Parathyroid adenoma (tissue), 2 donors: Measurements from ENCODE around the gene TSPAN11.

Experiments used
- H2AFZ ChIP-seq: fragments of 300-600 bp; sonication (generic); one replicate; pipeline ENCODE4 v1.7.0; 2017; ENCODE audit warnings: antibody characterized with exemption, mild to moderate bottlenecking
- H3K27ac ChIP-seq: fragments of 300-600 bp; sonication (generic); one replicate; pipeline ENCODE4 v1.7.0; 2017
- H3K27me3 ChIP-seq: fragments of 300-600 bp; sonication (generic); one replicate; pipeline ENCODE4 v1.7.0; 2017; ENCODE audit warnings: low read length; ENCODE audit not compliant: control insufficient read depth, insufficient read depth
- H3K36me3 ChIP-seq: fragments of 300-600 bp; sonication (generic); one replicate; pipeline ENCODE4 v1.7.0; 2017; ENCODE audit warnings: low read length; ENCODE audit not compliant: control insufficient read depth, insufficient read depth
- H3K4me1 ChIP-seq: fragments of 300-600 bp; sonication (generic); one replicate; pipeline ENCODE4 v1.7.0; 2017; ENCODE audit warnings: control low read depth
- H3K4me2 ChIP-seq: fragments of 300-600 bp; sonication (generic); one replicate; pipeline ENCODE4 v1.7.0; 2017; ENCODE audit warnings: low read length
- H3K4me3 ChIP-seq: fragments of 300-600 bp; sonication (generic); one replicate; pipeline ENCODE4 v1.7.0; 2017; ENCODE audit warnings: low read depth, low read length
- H3K79me2 ChIP-seq: fragments of 300-600 bp; sonication (generic); one replicate; pipeline ENCODE4 v1.7.0; 2017; ENCODE audit warnings: control low read depth
- H3K9ac ChIP-seq: fragments of 300-600 bp; sonication (generic); one replicate; pipeline ENCODE4 v1.7.0; 2017; ENCODE audit warnings: mild to moderate bottlenecking
- H3K9me3 ChIP-seq: fragments of 300-600 bp; sonication (generic); one replicate; pipeline ENCODE4 v1.7.0; 2017; ENCODE audit warnings: low read length; ENCODE audit not compliant: control insufficient read depth
- CTCF ChIP-seq: fragments of 300-600 bp; sonication (generic); IDR thresholded peaks from one replicate; pipeline ENCODE4 v1.7.0; 2017; ENCODE audit warnings: antibody characterized with exemption, mild to moderate bottlenecking
- donor health status: primary hyperparathyroidism.

The TSPAN11 gene

GRCh38 chr12:30979371-30980259, 53.1 kb downstream of the TSPAN11 start:
- H3K36me3 ChIP-seq = no peaks in the 10 kb centered on the region
- no peak overlapping the region for H3K4me2 ChIP-seq
- no peak overlapping the region for H3K4me3 ChIP-seq
- no peak overlapping the region for H2AFZ ChIP-seq
- no peaks in the 10 kb centered on the region for H3K9me3 ChIP-seq
- TF ChIP-seq CTCF = no peak
- H3K4me1 ChIP-seq = peaks cover 2% of the 10 kb centered on the region
- H3K27ac ChIP-seq = no peak overlapping the region
- H3K79me2 ChIP-seq = no peaks in the 10 kb centered on the region
- no peaks in the 10 kb centered on the region for H3K27me3 ChIP-seq
- no peak overlapping the region for H3K9ac ChIP-seq

DNA sequence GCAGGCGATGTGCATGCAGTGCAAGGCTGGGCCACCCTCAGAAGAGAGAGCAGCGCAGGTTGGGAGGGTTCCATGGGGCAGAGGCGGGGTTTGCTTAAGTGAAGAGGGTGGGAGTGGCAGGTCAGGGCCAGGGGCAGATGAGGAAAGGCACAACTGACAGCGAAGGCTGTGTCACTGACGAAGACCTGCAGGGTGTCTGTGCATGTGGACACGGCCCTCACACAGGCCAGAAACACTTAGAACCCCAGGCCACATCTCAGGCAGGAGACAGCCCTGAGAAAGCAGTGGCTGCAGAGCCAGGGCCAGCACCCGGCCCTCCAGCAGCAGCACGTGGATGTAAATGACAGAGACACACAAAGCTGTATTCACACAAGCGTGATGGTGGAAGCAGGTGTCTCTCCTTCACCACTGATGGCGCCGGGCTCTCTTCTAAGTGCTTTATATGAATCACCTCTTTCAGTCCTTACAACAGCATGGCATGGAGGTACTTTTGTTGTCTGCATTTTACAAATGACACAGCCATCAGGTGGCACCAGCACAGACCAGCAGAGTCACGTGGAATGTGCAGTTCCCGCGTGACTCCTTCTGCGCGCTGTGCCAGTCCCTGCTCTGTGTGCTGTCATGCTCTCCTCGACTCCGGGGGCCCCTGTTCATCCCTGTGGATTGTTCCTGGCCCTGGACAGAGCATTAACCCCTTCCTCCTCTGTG, 54.6 kb downstream of the TSPAN11 start:
- H3K4me3 ChIP-seq = no peak overlapping the region
- H3K4me2 ChIP-seq = no peak overlapping the region
- no peaks in the 10 kb centered on the region for H3K79me2 ChIP-seq
- peaks cover 2% of the 10 kb centered on the region for H3K4me1 ChIP-seq
- no peak overlapping the region for H2AFZ ChIP-seq
- H3K9me3 ChIP-seq = no peaks in the 10 kb centered on the region
- H3K36me3 ChIP-seq = no peaks in the 10 kb centered on the region
- no peaks in the 10 kb centered on the region for H3K27me3 ChIP-seq
- H3K27ac ChIP-seq = no peak overlapping the region
- no peak for TF ChIP-seq CTCF
- H3K9ac ChIP-seq = no peak overlapping the region

DNA sequence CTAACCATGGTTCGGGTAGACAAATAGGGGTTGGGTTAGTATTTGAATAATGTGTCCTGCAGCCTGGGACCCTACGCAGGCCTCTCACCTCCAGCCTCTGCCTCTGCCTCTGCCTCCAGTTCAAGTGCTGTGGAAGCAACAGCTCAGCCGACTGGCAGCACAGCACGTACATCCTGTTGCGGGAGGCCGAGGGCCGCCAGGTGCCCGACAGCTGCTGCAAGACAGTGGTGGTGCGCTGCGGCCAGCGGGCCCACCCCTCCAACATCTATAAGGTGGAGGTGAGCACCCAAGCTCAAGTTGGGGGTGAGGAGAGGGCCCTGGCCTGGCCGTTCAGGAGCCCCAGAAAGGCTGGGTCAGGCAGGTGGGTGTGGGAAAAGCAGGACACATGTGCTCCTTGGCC, 55.9 kb downstream of the TSPAN11 start:
- no peak overlapping the region for H2AFZ ChIP-seq

GRCh38 chr12:30985814-30986452, 59.4 kb downstream of the TSPAN11 start:
- Histone ChIP-seq H2AFZ (no peak overlapping the region), H3K4me1 (peaks cover 24% of the 10 kb centered on the region), H3K9ac (no peak overlapping the region), H3K4me2 (no peak overlapping the region), H3K27me3 (no peaks in the 10 kb centered on the region), H3K36me3 (no peaks in the 10 kb centered on the region), H3K79me2 (no peaks in the 10 kb centered on the region), H3K4me3 (no peak overlapping the region), H3K27ac (no peak overlapping the region), H3K9me3 (no peaks in the 10 kb centered on the region)
- peak; percentile 76 for TF ChIP-seq CTCF

More for the DNA sequence above, 55.9 kb downstream of the TSPAN11 start:
- no peak for TF ChIP-seq CTCF
- no peak overlapping the region for H3K4me2 ChIP-seq
- H3K27ac ChIP-seq = no peak overlapping the region
- no peaks in the 10 kb centered on the region for H3K79me2 ChIP-seq
- no peaks in the 10 kb centered on the region for H3K27me3 ChIP-seq
- no peak overlapping the region for H3K9ac ChIP-seq
- H3K36me3 ChIP-seq = no peaks in the 10 kb centered on the region
- no peak overlapping the region for H3K4me3 ChIP-seq
- H3K9me3 ChIP-seq = no peaks in the 10 kb centered on the region
- H3K4me1 ChIP-seq = peaks cover 2% of the 10 kb centered on the region
